PC-9 (cell line): Measurements from ENCODE around the gene KCNJ5.

Experiments
- CTCF ChIP-seq: fragments of 200-600 bp; sonication (generic); conservative IDR thresholded peaks from 2 replicates; pipeline ENCODE4 v1.6.1; 2017; ENCODE audit warnings: mixed run types, antibody characterized with exemption, mild to moderate bottlenecking, moderate library complexity
- EZH2 ChIP-seq: fragments of 200-600 bp; sonication (generic); IDR thresholded peaks from 2 replicates; pipeline ENCODE4 v1.8.0; 2017; ENCODE audit warnings: antibody characterized with exemption, low read depth

GRCh38 chr11:128909438-128910125, 18.4 kb downstream of the KCNJ5 start:
- TF ChIP-seq CTCF (no peak), EZH2 (no peak)
